NCI-H345 treated with DMSO at 0.1 percent for 48 hours (cell line): ENCODE data around the gene MZT2A.
"Not testable (repeated sequence)": the region's sequence is repeated elsewhere in the genome, so short reads cannot be mapped to it uniquely, and the experiment has no call there.

ENCODE experiments used
- DNase-seq: peaks from one replicate; lab custom pipeline; 2025; ENCODE audit not compliant: unreplicated experiment; lab: John Stamatoyannopoulos, UW

The MZT2A gene

DNA sequence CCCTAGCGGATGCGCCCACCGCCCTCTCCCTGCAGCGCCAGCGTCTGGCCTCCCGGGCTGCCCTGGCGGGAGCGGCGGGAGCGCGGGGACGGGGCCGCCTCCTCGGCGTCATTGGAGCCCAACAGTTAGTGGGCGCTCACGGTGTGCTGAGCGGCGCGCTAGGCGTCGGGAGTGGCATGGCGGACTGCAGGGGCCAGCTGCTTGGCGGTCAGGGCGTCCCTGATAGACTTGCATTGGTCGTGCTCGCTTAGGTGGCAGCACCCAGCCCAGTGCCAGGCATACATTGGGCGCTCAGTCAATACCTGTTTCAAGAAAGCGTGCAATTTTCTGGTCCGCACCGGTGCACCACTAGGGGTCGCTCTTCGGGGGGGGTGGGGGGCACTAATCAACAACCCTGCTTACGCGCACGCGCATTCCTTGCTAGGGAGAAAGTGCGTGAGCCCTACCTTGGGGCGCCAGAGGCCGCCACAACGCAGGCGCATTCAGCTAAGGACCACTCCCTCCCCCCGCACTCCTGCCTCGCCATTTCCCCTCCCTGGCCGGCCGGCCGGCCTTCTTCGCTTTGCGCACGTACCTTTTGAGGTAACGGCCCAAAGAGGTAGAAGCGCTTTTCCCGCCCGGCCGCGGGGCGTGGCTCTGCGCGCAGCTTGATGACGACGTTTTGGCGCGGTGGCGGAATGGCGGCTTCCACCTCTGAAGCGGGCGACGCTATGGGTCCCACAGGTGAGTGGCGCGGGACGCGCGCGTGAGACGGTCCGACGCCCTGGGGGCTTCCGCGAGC, 411 bp upstream of the MZT2A start:
- peak; percentile 86 for DNase-seq

- DNase-seq, result peak; percentile 17
Observed at GRCh38 chr2:131491469-131491836, 744 bp downstream of the MZT2A start.

DNA sequence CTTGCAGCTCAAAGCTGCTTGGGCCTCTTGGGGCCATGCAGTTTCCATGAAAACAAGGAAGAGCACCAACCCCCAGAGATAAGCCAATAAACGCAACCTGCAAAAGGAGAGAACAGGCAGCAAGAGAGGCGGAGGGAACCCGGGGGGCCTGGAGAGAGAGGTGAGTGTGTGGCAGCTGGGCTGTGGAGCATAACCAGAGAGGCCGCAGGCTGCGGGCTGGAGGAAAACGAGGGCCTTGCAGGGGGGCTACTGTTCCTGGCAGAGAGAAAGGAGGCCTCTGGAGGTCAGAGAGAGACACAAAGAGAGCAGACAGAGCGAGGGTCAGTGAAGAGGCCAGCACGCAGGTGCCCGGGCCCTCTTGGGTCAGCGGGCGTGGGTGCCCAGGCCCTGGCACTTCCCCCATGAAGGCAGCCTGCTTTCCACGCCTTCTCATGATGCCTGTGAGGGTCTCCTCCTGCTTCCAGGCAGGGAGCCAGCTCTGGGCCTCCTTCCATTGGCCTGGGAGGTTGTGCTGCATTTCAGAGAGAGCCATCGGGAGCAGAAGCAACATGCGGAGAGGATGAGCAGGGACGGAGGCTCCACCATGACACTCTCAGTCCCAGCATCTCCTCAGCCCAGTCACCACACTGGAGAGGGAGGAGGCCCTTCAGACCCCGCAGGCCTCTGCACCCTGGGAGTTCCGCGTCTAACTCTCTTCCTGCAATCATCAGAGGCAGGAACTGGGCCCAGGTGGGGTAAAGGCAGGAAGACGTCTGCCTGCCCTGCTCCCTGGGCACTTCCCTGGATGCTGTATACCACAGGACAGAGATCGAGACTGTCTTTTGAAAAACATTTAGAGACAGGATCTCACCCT, 1.4 kb downstream of the MZT2A start:
- not testable (repeated sequence) for DNase-seq

DNA sequence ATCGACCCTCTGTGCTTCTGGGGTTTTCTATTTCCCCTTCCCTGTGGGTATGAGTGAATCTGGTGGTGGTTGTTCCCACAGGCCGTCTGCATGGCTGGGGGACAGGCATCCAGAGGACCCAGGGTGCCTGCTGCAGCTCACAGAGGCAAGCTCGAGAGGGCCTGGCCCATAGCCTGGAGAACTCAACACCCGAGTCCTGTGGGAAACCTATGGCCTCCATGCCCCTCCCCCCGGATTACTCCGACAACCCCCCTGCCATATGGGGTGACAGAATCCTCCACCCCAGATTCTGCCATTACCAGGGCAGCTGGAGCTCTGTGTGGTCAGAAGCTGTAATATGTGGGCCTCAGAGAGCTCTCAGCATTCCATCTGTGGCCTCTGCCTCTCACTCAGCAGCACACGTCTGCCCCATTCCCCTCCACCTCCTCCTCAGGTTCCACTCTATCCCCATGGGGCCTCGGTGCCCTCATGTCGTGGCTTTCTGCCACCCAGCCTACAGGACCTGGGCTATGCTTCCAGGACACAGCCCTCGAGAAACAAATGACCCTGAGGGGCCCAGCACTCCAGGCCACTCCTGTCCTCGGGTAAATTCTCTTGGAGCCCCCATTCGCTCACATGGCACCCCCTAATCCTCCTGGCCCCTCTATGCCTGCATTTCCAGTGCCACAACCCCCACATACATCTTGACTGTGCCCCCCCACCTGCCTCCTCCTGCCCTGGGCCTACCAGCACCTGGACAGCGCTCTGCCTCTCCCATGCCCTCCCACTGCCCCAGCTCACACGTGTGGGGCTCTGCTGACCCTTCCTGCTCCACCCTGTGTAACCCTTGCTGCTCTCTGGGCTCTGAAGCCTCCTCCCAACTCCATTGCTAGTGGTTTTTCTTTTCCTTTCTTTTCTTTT, 3.6 kb downstream of the MZT2A start:
- DNase-seq, result no peak

DNA sequence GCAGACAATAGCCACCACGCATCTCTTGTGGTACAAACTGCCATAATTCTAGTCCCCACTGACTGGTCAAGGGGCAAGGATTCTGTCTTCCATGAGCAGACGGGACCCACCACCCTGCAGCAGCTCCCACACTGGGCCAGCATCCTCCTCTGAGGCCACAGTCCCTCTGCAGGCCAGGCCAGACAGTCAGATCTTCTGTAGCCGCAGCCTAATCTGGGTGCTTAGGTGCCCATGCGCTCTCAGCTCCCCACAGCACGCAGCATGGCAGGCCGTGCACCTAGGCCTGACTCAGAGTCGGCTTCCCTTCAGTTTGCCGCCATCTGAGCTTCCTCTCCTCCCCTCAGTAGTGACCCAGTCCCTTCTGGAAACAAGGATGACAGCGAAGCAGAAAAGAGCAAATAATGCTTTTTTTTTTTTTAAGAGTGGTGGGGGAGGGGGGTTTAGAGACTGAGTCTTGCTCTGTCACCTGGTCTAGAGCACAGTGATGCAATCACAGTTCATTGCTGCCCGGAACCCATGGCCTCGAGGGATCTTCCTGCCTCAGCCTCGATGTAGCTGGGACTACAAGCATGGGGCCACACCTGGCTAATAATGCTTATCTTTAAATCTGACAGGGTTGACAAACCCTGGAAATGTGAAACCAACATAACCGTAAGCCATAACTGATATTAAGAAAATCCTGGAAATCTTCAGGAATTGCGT, 5.8 kb downstream of the MZT2A start:
- not testable (repeated sequence) for DNase-seq

- not testable (repeated sequence) for DNase-seq
Observed at GRCh38 chr2:131484906-131485460, 7.2 kb downstream of the MZT2A start.

- DNase-seq, result not testable (repeated sequence)
Observed at GRCh38 chr2:131483981-131484820, 8.0 kb downstream of the MZT2A start.

DNA sequence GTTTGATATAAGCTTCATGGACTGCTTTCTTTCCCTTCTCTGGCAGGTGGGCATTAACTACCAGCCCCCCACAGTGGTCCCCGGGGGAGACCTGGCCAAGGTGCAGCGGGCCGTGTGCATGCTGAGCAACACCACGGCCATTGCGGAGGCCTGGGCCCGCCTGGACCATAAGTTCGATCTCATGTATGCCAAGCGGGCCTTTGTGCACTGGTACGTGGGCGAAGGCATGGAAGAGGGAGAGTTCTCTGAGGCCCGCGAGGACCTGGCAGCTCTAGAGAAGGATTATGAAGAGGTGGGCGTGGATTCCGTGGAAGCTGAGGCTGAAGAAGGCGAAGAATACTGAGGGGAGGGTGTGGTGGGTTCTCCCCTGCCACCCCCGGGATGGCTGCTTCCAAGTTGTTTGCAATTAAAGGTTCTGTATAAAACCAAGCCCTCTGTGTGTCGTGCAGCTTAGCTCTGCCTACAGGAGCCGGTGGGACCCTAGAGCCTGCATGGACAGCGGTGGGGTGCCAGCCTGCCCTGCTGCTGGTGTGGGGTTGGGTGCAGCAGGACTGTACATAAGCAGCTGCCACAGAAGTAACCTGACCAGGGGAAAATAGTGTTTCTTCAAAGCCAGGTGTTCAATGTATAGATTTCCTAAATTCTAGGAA, 9.6 kb downstream of the MZT2A start:
- DNase-seq, result not testable (repeated sequence)

GRCh38 chr2:131480351-131480750, 11.8 kb downstream of the MZT2A start:
- DNase-seq, result not testable (repeated sequence)

DNA sequence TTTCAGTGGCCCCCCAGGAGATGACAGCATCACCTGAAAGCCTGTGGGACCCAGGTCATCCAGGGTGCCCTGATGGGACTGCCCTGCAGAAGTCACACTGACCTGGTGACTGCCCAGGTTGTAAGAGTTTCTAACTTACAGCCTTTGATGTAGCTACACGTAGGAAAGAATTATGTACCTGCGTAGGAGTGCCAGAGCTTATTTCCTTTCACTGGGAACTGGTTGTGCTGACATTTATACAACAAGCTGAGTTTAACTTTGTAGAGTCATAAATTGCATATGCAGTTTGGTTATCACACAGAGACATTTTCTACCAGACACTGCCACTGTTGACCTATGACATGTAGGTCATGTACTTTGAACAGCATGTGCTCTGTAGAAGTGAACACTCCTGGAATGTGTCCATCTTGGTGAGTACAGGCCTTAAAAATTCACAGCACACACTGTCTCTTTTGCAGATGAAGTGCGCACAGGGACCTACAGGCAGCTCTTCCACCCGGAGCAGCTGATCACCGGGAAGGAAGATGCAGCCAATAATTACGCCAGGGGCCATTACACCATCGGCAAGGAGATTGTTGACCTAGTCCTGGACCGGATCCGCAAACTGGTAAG, 13.2 kb downstream of the MZT2A start:
- not testable (repeated sequence) for DNase-seq

DNA sequence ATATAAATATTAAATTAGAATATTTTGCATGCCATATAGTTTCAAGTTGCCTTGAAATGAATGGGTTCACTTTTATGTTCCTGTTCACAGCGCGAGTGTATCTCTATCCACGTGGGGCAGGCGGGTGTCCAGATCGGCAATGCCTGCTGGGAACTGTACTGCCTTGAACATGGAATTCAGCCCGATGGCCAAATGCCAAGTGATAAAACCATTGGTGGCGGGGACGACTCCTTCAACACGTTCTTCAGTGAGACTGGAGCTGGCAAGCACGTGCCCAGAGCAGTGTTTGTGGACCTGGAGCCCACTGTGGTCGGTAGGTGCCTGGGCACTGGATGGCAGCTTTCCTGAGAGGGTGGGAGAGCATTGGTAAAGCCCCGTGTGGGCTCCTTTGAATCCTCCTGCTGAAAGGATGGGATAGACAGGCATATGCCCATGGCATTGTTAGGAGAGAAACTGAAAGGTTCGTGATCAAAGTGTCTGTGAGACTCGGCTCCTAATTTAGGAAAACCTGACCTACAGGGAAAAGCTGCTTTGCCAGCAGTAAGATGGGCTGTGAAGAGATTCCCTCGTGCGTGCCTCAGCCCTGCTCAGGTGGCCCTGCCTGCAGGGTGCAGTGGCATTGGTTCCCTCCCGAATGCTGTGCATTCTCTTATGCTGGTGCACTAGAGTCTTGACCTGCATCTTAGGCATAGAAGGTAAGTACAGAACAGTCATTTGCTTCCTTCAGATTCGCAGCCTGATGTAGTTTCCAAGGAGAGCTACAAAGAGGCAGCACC, 13.9 kb downstream of the MZT2A start:
- DNase-seq, result not testable (repeated sequence)

GRCh38 chr2:131477227-131477626, 15.0 kb downstream of the MZT2A start:
- DNase-seq, result not testable (repeated sequence)

DNA sequence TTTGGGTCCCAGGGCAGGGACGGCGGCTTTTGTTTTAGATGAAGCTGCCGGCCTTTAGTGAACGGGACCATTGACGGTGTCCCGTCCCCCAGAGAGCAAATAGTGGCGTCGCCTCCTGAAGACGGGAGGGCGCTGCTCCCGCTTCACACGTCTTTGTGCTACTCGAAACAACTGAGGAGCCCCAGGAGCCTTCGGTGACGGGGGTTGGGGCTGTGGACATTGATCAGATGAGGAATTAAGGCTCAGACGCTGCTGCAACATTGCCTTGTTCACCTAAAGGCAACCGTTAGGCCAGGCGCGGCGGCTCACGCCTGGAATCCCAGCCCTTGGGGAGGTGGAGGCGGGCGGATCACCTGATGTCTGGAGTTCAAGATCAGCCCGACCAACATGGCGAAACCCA, 15.8 kb downstream of the MZT2A start:
- DNase-seq, result not testable (repeated sequence)

DNA sequence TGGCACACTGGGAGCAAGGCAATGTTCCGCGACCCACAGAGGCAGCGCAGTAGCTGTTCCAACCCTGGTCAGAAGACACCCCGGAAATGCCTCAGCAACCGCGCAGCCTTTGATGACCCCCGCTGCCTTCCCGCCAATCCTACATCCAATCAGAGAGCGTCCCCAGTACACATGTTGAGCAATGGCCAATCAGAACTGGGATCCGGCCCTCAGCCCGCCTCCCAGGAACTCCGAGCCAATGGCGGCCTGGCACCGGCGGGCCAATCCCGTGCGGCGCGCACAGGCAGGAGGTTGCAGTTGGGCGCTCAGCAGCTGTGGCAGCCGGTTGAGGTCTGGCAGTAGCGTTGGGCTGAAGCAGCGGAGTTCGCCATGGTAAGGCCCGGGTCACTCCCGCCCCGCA, 16.4 kb downstream of the MZT2A start, which contains the start of gene TUBA3D:
Gene TUBA3D (plus strand): TSS at position 289 of the 400 bp plus-strand sequence. CDS start 81 bp downstream, at position 370.
- DNase-seq, result no peak

- not testable (repeated sequence) for DNase-seq
Observed at GRCh38 chr2:131473266-131473665, 18.9 kb downstream of the MZT2A start.

GRCh38 chr2:131471624-131472023, 20.6 kb downstream of the MZT2A start:
- DNase-seq, result not testable (repeated sequence)

DNA sequence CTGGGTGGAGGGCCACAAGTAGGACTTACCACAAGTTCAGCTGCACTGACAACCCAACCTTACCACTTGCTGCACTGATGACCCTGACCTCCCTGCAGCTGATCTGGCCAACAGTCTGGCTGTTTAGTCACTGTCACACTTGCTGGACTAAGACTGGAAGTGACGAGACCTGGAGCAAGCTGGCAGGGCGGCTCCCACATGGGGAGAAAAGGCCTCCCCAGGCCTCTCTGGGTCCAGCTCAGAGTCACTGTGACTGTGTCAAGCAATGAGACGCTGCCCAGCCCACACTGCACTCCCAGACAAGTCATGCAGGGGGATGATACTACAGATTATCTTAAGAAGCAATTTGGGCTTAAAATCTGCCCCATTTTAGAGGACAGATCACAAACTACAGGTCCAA, 21.3 kb downstream of the MZT2A start:
- DNase-seq, result not testable (repeated sequence)
